GM11168 (cell line): ENCODE measurements around the gene FUCA2.

ENCODE experiments used
- in situ Hi-C: fragments of 300-500 bp; cut with MboI; formaldehyde crosslinking; loops from one replicate; pipeline ENCODE4 v1.12.0; 2022; ENCODE audit warnings: low sequenced_read_pairs; ENCODE audit not compliant: unreplicated experiment

The FUCA2 gene, protein sequence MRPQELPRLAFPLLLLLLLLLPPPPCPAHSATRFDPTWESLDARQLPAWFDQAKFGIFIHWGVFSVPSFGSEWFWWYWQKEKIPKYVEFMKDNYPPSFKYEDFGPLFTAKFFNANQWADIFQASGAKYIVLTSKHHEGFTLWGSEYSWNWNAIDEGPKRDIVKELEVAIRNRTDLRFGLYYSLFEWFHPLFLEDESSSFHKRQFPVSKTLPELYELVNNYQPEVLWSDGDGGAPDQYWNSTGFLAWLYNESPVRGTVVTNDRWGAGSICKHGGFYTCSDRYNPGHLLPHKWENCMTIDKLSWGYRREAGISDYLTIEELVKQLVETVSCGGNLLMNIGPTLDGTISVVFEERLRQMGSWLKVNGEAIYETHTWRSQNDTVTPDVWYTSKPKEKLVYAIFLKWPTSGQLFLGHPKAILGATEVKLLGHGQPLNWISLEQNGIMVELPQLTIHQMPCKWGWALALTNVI

DNA sequence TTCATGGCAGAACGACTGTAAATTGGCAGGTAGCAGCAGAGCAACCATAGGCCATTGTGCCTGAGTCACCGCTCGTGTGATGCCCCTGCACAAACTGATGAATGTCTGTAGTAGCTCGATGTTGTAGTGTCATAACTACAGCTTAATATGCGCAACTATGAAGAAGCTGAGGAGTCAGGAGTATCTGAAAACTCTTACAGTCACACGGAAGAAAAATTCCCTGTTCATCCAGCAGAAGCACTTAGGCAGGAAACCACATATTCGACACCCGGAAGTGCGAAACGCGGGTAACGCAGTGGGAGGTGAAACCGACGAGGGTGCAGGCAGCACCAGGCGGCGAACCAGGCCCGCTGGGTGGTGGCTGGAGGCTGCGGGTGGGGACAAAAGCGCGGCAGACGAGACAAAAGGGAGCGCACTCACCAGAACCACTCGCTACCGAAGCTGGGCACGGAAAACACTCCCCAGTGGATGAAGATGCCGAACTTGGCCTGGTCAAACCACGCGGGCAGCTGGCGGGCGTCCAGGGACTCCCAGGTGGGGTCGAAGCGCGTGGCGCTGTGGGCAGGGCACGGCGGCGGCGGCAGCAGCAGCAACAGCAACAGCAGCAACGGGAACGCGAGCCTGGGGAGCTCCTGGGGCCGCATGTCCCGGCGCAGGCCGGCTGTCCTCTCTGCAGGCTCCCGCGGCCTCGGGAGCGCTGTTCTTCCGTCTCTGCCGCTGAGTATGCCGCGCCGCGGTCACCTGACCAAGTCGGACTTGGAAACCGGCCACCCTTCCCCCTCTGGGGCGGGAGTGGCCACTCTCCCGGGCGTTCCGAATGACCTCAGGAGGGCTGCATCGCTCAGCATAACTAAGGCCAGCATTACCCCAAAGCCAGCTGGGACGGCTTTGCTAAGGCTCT lies at the start of gene FUCA2:
TSS of gene FUCA2 (minus strand) at position 730 of the 901 bp plus-strand sequence. CDS start at position 644, 86 bp downstream.
- in situ Hi-C loops = no loop called here

DNA sequence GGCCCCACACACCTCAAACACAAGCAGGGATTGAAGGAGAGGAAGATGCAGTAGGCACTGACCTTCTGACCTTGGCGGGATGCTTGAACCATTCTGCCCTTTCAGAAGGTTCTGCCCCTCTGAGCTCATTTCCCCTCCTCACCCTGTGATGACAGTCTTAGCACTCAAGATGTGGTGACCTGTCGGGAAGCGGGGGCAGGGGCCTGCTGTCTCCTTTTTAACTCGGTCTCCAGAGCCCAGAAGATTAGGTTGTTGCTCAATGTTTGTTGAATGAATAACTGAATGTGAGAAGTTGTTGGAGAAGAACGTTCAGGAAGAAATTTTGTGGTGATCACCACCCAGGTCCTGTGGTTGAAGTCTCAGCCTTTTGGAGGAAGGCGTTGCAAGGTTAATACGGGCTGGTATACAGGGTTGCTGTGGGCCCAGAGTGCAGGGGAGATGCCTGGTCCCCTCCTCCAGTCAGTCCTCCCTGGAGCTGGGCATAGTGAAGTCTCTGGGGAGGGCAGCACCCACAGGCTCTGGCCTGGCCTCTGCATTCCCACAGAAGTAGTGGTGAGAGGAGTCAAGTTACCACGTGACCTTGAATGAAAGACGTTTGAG lies 49.7 kb upstream of the FUCA2 start:
- in situ Hi-C loops = no loop called here

DNA sequence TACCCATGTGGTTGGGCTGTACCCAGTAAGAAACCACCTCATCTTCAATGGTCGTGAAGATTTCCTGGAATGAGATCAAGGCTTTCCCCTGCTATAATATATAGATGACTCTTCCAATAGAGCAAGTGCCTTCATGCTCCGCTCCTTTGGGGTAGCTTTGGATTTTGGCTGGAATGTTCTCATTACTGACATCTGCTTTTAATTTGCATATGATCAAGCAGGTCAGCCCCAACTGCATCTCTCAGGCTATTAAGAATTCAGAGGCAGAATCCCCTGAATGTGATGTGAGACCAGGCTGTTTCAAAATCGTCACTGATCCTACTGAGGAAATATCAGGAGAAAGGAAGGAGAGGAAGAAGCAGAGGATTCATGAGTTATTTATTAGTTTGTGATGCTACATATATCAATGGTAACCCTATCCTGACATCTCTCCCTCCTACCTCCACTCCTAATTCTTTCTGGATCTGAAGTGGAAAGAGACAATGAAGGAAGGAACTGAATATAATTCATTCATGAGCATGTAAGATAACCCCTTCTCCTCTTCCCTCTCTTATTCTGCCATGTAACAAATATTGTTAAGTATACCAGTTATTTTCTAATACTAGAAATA lies 47.6 kb upstream of the FUCA2 start:
- in situ Hi-C loops = no loop called here

DNA sequence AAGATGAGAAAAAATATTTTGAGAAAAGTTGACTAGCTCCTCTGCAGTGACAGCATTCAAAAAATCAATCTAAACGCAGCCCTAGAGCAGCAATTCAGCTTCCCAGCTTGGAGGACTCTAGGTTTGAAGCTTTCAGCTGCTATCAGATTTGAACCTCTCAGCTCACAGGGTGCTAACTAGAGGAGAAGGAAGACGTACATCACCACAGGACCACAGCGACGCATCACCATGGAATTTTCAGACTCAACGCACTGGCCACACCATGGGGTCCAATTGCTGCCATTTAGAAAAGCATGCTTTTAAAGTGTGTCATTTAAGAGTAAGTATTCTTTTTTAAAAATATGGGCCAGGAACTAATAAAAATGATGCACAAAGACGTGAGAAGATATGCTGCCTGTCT lies 45.0 kb upstream of the FUCA2 start:
- in situ Hi-C loops = no loop called here

DNA sequence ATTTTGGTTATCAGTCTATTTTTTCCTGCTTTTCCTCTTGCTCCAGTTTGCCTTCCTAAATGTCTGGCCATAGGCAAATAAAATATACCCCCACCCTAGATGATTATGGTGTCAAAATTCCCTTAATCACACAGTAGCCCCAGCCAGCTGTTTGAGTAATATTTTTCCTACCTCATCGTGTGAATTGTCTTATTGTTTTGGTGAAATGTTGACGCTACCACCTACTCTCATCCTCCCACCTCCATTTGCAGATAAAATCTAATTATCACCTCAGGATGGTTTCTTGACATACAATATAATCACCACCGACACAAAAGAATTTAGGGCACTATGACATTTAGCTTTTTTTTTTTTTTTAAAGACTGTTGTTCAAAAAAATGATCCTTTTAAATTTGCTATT lies 44.1 kb upstream of the FUCA2 start:
- in situ Hi-C loops = no loop called here

DNA sequence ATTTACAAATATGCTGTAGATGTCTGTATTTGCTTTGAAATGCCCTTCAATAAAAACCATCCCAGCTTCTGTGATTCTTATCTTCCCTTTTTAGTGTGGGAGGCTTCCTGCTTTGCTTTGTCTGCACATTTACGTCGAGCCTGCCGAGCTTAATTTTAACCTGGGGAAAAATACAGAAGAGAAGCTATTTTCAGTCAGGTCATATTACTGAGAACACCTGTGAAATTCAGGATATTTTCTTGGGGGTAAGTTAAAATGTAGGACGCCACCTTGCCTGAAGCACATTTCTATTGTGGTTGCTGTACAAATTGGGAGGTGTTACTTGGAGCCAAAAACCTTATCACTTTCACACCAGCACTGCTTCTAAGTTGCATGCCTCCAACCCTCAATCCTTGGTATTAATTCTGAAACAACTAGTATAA lies 43.6 kb upstream of the FUCA2 start:
- in situ Hi-C loops = no loop called here

DNA sequence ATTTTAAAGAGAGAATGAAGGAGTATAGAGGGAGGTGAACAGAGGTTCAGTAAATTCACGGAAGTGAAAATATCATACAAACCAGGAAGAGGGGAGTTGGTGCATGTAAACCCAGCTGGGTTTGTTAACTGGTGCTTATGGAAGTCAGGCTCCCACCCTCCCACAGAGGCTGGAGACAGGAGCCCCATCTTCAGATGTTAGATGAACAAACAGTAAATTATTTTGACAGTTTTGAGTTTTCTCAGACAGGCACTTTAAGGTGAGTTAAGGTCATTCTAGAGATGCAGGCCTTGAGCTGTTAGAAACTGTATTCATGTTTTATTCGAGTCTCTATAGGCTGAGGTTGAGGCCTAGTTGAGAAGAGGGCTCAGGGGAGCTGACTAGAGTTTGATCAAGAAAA lies 41.8 kb upstream of the FUCA2 start:
- in situ Hi-C loops = no loop called here

DNA sequence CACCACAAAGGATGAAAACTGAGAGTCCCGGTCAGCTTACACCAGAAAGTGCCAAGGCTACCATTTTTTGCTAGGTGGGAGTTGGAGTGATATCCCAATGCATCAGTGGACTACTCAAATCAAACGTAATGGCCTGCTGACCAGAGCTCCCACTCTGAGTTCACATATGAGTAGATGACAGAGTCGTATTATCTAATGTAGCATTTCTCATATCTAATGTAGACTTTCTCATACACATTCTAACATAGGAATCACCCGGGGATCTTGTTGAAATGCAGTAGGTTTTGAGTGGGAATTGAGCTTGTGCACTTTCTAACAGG lies 38.4 kb upstream of the FUCA2 start:
- in situ Hi-C loops = no loop called here

DNA sequence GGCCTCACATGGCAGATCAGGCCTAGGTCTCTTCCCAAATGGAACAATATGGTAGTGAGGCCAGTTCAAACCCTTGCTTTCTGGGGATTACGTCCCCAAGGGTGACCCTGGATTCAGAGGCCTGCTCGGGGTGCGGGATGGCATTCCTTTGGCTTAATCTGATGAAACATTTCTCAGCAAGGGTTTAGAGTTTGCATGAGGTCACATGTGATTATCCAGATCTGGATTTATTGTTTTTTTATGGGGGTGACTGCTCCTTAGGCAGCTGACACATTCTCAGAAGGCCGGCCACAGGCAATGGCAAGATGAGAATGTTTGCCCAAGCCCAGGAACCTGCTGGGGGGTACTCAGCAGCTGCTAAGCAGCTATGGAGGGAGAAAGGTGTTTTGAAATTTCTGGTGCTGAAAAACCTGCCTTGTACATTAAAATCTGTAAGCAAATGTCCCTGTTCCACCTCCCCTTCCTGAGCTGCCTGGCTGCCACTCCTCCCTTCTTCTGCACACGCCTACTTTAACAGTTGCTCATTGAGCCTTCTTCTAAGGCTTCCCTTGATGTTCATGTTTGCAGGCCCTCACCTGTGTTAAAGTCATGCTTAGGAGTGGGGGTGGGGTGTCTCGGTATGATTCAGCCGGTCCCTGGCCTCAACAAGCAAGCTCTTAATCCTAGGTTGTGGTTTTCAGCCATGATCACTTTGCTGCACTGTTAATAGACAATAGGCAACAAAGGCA lies 37.9 kb upstream of the FUCA2 start:
- in situ Hi-C loops = no loop called here

DNA sequence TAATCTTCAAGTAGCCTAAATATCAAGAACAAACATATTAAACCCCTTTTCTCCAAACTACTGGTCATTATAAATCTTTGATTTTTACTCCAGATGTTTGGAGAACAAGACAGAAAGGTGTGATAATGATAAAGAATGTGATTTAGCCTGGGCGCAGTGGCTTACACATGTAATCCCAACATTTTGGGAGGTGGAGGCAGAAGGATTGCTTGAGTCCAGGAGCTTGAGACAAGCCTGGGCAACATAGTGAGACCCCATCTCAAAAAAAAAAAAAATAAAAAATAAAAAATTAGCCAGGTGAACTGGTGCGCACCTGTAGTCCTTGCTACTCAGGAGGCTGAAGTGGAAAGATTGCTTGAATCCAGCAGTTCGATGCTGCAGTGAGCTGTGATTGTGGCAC lies 35.1 kb upstream of the FUCA2 start:
- in situ Hi-C loops = no loop called here

DNA sequence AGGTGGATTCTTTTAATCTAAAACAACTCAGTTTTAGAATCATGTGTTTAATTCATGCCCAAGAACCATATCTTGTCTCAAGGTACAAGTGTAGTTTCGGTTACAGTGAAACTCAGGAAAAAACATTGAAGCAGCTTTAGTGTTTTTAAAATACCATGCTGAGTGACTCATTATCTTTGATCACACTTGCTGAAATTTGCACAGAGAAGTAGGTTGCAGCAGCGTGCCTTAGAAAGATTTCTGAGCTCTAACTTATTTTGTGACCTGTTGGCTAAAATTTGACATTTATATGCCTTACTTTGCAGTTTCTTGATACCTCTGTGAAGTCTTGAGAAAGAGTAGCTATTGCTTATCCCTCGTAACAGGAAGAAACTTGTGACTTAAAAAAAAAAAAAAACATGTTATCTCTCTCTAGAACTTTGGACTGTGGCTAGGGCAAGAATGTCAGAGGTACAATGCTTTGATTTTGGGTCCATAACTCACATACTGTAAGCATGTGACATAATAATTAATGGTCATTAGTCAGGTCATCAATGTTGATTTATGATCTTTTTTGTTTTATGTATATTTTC lies 34.5 kb upstream of the FUCA2 start:
- in situ Hi-C loops = no loop called here

DNA sequence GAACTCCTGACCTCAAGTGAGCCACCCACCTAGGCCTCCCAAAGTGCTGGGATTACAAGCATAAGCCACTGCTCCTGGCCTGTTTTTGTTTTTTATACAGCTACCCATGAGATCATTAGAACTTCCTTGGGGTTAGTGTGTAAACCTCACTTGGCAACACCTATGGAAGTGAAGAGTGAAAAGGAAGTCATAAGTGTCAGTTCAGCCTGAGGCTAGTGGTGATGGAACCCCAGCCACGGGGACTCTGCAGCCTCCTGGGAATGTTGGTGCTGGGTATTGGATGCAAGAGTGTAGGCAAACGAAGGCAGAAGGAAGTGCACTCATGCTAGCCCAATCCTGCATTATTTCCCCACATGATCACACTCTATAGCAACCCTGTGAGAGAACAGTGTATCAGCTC lies 33.6 kb upstream of the FUCA2 start:
- in situ Hi-C loops = no loop called here

DNA sequence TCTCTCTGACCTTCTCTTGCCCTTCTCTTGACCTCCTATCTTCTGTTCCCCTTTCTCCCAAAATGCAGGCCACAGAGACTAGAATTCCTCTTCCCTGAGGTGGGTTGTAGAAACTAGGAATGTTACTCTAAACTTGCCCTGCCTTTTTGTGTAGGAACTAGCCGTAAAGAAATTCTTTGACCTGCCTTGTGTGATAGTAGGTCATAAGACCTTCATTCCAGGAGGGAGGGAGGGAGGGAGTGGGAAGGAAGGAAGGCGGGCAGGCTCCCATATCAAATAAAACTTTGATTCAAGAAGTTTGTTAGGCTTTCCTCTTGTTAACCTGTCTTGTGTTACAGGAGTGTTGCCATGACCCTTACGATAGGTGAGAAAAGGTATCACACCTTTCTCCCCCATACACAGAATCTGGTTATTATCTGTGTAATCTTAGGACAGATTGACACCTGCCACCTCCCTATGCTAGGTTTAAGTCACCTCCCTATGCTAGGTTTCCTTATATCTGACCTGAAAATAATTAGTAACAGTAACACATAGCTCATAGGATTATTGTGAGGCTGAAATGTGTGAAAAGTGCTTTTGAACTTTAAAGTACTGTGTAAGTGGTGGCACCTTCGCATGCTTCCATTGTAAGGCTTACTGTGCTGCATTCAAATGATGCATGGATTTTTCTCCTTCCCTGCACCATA lies 32.6 kb upstream of the FUCA2 start:
- in situ Hi-C loops = no loop called here

DNA sequence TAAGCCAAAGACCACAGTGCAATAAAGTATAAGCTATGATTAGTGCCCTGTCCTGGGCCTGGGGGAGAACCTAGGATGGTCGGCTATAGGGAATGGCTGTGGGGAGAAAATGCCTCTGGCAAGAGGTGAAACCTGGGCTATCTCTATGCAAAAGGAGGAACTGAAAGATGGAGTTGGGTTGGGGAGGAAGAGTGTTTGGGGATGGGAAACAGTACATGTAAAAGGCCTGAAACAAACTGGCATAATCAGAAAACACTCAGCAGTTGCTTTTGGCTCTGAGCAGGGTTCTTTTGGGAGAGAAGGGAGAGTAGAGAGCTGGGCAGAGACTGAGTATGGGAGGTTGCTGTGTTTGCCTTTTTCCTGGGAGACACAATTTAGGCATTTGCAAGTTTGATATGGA lies 31.9 kb upstream of the FUCA2 start:
- in situ Hi-C loops = no loop called here

DNA sequence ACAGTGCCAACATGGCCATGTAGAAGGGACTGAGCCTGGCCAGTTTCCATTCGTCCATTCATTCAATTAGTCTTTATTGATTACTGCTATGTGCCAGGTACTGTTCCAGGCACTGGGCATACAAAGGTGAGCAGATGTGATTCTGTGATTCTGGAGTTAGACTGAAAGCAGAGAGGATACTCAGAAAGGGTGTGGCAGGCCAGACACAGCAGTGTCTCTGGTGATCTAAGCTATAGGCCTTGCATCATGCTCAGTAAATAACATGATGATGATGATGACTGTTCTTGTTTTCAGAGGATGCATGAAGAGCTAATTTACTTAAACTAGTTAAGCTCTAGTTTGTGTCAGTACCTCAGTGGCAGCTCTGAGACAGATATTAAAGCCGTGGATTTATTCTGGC lies 31.4 kb upstream of the FUCA2 start:
- in situ Hi-C loops = no loop called here

DNA sequence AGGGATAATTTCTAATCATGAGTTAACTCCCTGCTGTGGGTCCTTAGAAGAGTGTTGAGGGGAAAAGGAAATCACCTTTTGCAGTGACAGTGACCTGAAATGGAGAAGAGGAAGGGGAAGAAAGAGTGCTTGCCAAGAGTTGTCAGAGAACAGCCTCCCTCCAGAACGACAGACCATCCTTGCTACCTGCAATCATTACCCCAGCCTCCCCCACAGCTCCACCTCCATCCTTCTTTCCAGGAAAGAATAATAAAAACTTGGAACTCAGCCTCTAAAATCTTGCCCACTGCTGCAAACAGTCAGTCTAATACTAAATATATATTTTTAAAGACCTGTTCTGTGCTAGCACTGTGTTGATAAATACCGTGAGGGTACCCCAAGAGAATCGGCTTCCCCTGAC lies 28.7 kb upstream of the FUCA2 start:
- in situ Hi-C loops = no loop called here

DNA sequence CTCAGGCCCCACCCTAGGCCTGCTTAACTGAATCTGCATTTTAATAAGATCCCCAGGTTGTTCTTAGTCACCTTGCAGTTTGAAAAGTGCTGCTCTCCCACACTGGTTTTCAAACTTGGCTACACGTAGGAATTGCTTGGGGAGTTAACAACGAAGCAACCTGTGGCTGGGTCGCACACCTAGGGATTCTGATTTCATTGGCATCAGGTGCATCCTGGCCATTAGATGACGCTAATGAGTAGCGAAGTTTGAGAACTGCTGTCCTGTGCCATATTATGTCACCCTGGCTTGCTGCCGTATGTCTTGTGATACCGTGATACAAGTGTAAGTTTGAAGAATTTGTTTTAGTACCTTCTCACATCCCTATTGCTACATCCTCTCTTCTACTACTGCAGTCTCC lies 28.2 kb upstream of the FUCA2 start:
- in situ Hi-C loops = no loop called here

DNA sequence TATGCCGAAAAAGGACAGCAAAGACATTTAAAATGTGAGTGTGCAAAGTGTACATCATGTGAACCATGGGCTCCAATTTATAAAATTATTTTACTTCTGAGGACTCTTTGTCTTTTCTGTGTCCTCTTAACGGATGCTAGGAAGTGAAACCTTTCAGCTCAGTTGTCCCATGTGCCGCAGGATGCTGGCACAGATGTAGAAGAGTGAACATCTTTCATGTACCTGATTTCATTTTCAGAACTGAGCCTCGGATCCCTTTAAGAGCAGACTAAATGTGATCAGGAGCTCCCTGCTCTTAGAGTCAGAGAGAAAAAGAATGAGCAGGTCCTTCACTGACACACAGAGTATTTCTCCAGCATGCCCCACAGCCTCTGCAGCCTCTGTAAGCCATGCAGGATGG lies 27.6 kb upstream of the FUCA2 start:
- in situ Hi-C loops = no loop called here

DNA sequence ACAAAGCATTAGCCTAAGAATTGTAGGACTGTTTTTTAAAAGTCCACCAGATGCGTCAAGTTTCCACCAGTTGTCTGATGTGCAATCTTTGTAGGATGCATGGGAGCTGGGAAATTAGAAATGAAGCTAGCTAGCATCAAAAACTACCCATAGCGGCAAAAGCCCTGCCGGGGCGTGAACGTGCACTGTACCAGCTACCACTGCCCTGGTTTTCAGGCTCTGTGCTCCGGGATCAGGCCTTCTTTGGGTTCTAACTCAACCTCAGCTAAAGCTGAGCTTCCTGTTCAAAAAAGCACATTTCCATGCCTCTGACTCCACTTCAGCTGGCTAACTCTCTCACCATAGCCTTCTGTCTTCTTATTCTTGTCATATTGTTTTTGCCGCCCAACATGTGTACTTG lies 26.9 kb upstream of the FUCA2 start:
- in situ Hi-C loops = no loop called here
